ENCODE data around the gene APOA1.

Gene APOA1

DNA sequence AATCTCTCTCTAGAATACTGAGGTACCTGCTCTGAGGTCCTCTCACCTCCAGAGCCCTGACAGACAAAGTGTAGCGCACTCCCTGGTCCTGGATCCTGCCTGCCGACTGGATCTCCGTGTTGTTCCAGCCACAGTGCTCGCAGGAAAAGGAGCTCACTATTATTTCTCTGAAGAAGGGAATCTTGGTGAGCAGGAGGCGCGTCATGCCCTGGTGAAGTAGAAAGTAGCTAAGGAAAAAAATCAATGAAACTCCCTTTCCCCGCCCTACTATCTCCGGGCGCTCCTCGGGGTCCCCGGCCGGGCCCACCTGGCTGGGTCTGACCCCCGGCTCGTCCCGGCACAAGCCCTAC, 50.0 kb downstream of the APOA1 start:
- Histone ChIP-seq H3K4me3 (ENCODE audit: low read depth, low read length) (peak overlapping the region; percentile 85), H3K27ac (peak overlapping the region; percentile 47), H3K27me3 (ENCODE audit: insufficient read depth, low read depth, severe bottlenecking) (no peaks in the 10 kb centered on the region), H3K9me3 (ENCODE audit: severe bottlenecking) (no peaks in the 10 kb centered on the region), H3K36me3 (peaks cover 45% of the 10 kb centered on the region)
- TF ChIP-seq, protein P1, sequence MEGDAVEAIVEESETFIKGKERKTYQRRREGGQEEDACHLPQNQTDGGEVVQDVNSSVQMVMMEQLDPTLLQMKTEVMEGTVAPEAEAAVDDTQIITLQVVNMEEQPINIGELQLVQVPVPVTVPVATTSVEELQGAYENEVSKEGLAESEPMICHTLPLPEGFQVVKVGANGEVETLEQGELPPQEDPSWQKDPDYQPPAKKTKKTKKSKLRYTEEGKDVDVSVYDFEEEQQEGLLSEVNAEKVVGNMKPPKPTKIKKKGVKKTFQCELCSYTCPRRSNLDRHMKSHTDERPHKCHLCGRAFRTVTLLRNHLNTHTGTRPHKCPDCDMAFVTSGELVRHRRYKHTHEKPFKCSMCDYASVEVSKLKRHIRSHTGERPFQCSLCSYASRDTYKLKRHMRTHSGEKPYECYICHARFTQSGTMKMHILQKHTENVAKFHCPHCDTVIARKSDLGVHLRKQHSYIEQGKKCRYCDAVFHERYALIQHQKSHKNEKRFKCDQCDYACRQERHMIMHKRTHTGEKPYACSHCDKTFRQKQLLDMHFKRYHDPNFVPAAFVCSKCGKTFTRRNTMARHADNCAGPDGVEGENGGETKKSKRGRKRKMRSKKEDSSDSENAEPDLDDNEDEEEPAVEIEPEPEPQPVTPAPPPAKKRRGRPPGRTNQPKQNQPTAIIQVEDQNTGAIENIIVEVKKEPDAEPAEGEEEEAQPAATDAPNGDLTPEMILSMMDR (IDR thresholded peaks at IDR 0.05; ENCODE audit: low read depth, low read length), result no peak
- no peak for DNase-seq

DNA sequence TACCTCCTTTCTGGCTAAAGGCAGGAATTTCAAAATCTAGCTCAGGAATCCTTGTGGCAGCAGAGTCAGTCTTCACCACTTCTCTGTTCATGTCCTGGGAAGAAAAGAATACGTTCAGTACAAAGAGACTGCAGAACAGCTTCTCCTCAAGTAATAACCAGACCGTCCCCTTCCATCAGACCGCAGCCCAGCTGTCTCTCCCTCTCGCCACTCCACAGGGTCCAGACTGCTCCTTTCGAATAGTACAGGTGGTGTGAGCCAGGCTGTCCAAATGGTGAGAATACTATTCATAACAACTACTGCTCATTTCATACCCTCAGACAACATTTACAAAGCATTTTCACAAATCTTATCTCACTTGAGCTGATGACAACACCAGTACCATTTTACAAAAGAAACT, 50.5 kb downstream of the APOA1 start:
- Histone ChIP-seq H3K27ac (no peak overlapping the region), H3K9me3 (ENCODE audit: severe bottlenecking) (no peaks in the 10 kb centered on the region), H3K4me3 (ENCODE audit: low read depth, low read length) (peak overlapping the region; percentile 85), H3K36me3 (peaks cover 49% of the 10 kb centered on the region), H3K27me3 (ENCODE audit: insufficient read depth, low read depth, severe bottlenecking) (no peaks in the 10 kb centered on the region)
- TF ChIP-seq, protein P1 (IDR thresholded peaks at IDR 0.05; ENCODE audit: low read depth, low read length), result no peak
- DNase-seq, result no peak

DNA sequence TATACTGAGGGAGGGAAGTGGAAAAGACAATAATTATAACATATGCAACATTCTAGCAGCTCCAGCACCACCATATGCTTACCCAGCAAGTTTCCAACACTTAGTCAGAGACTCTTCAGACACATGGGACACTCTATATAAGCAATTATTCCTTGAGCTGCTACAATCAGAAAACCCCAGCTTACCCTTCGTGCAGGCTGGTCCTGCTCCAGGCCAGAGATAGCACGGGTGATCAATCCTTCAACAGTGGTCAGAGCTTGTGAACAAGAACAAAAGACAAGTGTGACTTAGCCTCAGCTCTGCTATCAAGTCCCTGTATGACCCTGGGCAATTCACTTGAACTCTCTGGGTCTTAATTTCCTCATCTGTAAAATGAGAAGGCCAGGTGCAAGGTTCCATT, 51.1 kb downstream of the APOA1 start:
- no peak for DNase-seq
- TF ChIP-seq, protein P1 (IDR thresholded peaks at IDR 0.05; ENCODE audit: low read depth, low read length), result no peak
- Histone ChIP-seq H3K27me3 (ENCODE audit: insufficient read depth, low read depth, severe bottlenecking) (no peaks in the 10 kb centered on the region), H3K36me3 (peaks cover 53% of the 10 kb centered on the region), H3K9me3 (ENCODE audit: severe bottlenecking) (no peaks in the 10 kb centered on the region), H3K4me3 (ENCODE audit: low read depth, low read length) (no peak overlapping the region), H3K27ac (no peak overlapping the region)

Measured in WERI-Rb-1 (cell line).